Measurements from ENCODE around the gene IL2.

IL2 gene

DNA sequence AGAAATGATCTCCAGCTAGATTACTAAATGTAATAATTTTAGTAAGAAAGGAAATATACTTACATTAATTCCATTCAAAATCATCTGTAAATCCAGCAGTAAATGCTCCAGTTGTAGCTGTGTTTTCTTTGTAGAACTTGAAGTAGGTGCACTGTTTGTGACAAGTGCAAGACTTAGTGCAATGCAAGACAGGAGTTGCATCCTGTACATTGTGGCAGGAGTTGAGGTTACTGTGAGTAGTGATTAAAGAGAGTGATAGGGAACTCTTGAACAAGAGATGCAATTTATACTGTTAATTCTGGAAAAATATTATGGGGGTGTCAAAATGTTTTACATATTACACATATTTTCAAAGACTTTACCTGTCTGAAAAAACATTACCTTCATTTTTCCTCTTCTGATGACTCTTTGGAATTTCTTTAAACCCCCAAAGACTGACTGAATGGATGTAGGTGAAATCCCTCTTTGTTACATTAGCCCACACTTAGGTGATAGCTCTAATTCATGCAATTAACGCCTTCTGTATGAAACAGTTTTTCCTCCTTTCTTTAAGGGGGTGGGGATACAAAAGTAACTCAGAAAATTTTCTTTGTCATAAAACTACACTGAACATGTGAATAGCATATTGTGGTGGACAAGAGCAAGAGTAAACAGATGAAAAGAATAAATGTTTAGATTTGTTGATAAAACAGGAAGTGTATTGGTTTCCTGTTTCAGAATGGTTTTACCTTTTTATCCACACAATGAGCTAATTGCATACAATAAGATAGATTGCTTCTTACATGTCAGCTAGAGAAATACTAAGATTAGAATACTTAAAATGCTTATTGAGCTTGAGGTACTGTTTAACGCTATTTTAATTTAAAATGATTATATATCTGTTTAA is at the start of gene IL2:
TSS of gene IL2 (minus strand) at position 495 of the 886 bp plus-strand sequence. CDS start at position 210, 285 bp downstream.
- no peak for DNase-seq (ENCODE audit: low spot score)

DNA sequence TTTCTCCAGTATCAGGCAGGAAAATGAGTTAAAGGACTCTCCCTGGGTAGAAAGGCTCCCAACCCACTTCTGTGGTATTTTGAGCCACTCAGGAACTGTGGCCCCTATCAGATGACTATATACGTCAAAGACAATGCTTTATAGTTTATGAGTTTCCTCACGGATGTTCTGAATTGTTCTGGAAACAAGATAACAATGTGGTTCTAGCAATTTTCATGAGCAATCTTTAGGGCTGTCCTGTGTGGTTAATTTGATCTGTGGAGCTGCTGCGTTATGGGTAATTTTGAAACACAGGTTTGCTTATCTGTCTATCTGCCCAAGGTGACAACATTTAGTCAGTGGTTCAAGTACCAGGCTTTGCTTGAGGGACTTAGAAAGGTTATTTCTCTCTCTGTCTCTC is 46.7 kb upstream of the IL2 start:
- no peak for DNase-seq (ENCODE audit: low spot score)

DNA sequence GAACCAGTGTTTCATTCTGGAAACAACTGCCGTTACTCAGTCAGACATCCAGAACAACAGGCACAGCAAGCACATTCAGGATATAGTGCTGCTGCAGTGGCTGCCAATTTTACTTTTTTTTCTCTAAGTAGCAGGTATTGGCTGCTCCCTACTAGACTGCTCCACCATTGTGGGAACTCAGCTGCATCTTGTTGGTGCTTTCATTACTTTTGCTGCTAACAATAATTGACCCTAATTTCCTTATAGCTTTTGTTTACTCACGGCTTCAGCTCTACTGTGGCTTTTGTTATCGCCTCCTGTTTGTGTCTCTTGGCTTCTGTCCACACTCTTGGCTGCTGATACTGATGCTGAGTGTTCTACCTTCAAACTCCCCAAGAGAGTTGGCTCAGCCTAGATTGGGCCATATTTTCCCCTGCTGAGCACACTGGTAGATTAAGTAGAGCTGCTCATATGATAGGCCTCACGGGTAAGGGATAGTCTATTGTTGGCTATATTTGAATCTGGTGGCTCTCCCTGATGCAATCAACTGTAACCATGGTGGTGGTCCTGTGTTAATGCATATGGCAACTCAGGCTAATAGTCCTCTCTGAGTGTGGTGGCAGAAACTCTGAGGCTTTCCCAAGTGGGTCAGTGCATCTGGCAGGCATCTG is 44.5 kb upstream of the IL2 start:
- DNase-seq (ENCODE audit: low spot score), result no peak

DNA sequence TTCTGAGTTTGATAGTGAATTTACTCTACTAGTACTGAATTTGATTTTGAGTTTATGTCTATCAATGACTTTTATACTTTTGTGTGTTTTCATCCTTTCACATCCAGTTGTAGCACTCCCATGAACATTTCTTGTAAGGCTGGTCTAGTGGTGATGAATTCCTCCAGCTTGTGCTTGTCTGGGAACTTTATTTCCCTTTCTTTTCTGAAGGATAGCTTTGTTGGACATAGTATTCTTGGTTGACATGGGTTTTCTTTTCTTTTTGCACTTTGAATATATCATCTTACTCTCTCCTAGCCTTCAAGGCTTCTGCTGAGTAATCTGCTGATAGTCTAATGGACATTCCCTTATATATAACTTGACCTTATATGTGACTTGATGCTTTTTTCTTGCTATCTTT is 32.5 kb upstream of the IL2 start:
- DNase-seq (ENCODE audit: low spot score), result no peak

DNA sequence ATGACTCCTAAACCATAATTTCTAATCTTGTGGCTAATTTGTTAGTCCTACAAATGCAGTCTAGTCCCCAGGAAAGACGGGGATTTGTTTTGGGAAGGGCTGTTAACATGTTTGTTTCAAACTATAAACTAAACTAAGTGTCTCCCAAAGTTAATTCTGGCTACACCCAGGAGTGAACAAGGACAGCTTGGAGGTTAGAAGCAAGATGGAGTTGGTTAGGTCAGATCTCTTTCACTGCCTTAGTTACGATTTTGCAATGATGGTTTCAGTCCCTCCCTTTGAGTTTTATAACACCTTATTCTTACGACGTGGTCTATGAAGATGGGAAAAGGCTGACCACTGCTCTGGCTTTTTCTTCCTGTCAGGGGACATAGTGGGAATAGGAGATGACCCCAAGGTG is 27.0 kb upstream of the IL2 start:
- DNase-seq (ENCODE audit: low spot score), result no peak

DNA sequence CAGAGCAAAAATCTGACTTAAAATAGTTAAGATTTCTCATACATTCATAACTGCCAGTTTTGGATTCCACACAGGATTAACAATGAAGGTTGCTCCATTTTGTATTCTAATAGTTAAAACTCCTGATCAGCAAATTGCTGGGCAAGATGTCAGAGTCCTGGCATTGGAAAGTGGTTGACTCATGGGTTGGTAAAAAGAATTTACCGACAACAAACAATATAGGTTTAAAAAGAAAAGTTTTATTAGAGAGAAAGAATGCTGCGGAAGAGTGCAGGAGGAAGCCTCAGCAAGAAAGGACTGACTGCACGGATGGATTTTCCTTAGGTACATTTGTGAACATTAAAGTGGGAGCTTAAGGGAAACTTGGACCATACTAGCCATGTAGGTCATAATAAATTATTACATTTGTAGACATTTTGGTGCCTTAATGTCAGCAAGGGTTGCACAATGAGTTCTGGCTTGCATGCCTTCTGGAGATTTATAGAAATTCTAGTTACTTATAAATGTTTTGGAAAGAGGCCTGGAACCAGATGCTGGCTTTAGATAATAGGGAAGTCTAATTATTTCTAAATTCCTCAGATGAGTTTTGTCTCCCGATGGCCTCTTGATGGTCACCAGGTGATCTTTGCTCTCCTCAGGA is 25.4 kb upstream of the IL2 start:
- DNase-seq (ENCODE audit: low spot score), result no peak

DNA sequence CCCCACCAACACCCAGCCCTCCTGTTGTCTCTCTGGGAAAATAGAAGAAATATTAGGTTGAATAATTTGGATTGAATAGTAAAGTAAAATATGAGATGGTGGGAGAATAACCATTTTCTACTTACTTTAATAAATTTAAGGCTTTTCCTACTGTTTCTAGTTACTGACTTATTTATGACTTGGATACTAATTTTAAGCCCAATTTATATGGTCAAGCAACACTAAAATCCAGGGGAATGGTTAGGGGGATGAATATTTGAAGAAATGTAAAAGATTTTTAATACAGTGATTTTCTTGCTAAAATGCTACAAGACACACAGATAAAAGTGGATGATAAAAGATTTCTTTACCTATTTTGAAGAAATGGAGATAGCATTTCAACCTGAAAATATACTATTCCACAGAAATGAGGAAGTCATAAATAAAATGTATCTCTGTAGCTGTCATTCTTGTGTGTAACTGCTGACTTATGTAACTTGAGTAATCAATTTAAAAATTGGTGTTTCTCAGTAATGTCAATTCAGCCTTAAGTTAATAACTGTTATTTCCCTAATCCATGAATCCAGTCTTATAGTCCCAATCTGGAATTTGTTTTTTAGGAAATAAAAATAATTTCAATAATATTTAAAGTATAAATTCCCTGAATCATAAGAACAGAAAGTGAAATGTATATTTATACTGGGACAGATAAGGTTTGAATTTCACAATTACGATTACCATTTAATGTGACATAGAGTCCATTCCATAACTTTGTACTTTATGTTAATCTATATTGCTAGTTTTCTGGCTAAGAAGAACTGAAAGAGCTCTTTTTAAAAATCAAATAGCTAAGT is 24.3 kb upstream of the IL2 start:
- DNase-seq (ENCODE audit: low spot score), result no peak

DNA sequence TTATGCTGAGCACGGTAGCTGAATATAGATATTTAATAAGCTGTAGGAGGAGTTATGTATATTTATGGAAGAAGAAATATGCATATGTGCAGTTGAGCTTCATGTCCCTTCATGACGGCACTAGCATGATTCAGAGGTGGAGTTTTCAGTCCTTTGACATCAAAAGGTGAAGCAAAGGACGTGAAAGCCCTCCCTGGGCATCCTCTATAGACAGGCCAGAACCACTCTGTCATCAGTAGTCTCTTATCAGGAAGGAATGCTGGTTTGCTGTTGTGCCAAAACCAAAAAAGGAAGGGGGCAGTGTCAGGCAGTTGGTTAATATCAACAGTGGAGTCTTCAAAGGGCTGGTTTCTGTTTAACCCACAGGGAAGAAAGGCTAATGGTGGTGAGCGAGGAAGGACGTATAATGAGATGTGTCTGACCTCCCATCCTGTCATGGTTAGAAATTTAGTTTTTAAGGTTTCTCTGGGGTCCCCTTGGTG is 23.5 kb upstream of the IL2 start:
- no peak for DNase-seq (ENCODE audit: low spot score)

DNA sequence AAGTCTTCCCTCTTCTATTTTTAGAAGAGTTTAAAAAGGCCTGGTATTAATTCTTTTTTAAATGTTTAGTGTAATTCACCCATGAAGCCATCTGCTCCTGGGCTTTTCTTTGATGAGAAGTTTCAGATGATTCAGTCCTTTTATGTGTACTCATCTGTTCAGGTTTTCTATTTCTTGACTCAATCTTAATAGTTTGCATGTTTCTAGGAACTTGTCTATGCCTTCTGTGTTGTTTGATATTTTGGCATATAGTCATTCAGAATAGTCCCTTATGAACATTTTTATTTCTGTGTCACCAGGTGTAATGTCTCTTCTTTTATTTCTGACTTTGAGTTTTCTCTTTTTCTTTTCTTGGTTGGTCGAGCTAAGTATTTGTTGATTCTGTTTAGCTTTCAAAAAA is 20.2 kb upstream of the IL2 start:
- DNase-seq (ENCODE audit: low spot score), result no peak

DNA sequence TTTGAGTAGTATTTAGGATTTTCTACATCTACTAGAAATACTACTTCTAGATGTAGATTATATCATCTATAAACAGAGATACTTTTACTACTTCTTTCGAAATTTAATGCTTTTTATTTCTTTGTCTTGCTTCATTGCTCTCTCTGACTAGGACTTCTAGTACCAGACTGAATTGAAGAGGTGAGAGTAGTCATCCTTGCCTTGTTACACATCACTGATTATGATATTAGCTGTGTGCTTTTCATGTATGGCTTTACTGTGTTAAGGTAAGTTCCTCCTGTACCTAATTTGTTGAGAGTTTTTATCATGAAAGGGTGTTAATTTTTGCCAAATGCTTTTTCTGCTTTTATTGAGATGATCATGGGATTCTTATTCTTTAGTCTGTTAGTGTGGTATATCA is 19.6 kb upstream of the IL2 start:
- DNase-seq (ENCODE audit: low spot score), result no peak

DNA sequence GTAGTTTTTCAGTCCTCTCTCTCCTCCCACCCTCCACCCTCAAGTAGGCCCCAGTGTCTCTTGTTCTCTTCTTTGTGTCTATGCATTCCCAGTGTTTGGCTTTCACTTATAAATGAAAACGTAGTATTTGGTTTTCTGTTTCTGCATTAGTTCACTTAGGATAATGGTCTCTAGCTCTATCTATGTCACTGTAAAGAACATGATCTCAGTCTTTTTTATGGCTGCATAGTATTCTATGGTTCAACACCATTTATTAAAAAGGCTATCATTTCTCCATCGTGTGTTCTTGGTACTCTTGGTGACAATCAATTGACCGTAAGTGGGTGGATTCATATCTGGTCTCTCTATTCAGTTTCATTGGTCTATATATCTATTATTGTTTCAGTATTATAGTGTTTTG is 18.7 kb upstream of the IL2 start:
- DNase-seq (ENCODE audit: low spot score), result no peak

DNA sequence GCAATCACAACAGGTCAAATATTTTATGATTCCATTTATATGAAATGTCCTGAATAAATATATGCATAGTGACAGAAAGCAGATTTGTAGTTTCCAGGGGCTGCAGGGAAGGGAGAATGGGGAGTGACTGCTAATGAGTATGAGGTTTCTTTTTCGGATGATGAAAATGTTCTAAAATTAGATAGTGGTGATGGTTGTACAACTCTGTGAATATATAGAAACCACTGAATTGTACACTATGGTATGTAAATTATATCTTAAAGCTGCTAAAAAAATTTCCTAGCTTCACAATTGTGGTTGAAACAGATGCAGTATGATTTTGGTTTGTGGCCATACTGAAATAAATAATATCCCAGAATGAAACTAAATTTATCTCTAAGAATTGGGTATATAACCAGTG is 12.9 kb upstream of the IL2 start:
- no peak for DNase-seq (ENCODE audit: low spot score)

DNA sequence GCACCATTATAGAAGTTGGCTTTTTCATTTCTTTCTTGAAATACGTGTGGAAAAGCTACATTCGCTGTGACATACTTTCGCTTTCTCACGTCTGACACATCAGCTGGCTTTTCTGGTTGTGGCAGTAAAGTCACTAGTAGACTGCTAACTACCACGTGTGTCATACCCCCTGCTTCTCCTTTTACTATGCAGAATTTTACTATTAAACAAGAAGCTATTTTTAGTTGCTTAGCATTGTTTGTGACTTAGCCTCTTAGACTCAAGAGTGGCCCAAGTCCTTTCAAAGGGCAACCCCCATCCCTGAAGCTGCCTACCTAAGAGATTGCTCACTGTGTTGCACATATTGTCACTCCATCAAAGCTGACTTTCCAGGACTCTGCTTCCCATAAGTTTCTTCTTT is 2.1 kb upstream of the IL2 start:
- DNase-seq (ENCODE audit: low spot score), result no peak

DNA sequence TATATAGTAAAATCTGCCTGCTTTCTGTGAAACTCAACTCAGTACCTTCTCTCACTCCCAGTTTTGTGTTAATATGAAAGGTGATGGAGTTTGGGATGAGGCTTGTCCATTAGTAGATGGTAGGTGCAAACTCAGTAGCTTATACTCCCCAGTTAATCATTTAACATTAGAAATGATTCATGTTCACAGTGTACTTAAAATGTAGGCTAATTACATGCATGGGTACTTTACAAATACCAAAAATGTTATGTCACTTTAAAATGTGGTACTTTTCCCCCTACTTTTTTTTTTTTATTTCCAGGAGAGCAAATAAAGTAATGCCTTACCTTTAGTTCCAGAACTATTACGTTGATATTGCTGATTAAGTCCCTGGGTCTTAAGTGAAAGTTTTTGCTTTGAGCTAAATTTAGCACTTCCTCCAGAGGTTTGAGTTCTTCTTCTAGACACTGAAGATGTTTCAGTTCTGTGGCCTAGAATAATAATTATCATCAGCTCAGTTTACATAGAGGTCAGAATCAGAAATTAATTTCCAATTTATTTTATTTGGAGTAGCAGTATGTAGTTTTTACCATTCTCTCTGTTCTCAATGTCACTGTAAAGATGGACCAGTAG is 3.0 kb downstream of the IL2 start:
- no peak for DNase-seq (ENCODE audit: low spot score)

DNA sequence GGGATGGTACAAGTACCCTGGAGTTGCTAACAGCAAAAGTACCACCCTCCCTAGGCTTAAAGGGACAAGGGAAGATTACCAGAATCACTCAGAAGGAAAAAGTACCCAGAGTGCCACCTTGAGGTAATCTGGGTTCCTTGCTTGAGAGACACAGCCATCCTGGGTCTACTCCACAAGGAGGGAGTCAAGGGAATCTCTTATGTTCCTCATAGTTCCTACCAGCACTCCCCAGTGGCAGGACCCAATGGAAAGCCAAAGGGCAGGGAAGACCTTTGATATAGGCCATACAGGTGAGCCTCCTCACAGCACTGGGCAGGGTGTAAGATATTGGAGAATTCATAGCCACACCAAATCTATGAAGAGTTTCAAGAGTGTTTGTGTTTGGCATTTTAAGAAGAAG is 5.7 kb downstream of the IL2 start:
- DNase-seq (ENCODE audit: low spot score), result no peak

DNA sequence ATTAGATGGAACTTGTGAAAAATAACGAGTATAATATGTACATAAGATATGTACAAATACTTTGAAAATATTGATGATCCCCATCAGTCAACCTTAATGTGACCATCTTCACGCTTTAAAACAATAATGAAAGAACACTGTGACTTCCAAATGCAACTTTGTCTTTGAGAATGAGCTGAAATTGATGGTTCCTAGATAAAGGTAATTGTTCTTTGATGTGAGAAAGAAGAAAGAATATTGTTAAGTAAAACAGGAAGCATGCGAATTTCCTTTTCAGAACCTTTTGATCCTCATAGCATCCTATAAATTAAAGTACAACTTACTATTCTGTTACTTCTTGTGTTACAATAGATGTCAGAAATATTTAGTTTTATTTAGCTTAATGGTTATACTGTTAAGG is 22.2 kb downstream of the IL2 start:
- no peak for DNase-seq (ENCODE audit: low spot score)

DNA sequence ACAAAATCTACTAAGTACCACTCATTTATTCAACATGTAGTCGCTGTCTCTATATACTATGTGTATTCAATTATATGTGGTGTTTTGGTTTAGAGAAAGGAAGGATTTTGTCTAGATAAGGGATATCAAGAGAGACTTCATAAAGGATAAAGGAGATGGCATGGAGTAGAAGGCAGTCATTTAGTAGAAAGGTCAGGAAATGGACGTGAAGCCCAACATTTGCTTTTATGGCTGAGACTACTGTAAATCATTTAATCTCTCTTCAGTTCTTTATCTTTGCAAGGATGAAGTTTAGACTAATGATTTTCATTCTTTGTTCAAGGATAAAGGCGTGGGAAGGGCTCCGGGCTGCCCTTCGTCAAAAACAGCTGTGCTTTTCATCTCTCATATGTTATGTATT is 25.2 kb downstream of the IL2 start:
- DNase-seq (ENCODE audit: low spot score), result no peak

DNA sequence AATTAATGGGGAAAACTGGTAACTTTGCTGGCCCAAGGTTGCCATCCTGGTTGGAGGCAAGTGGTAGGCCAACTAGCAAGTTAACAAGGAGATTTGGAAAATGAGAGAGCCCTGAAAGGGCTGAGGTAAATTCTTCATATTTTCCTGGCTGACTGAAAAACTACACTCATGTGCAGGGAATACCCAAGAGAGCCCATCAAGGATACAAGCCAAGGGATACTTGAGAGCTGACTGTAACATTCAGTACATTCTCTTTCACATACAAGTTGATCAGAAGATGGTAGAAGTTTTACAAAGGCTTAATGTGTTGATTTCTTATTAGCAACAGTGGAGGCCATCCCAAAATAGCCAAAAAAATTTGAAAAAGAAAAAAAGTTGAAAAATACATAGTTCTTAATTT is 33.3 kb downstream of the IL2 start:
- DNase-seq (ENCODE audit: low spot score), result no peak

DNA sequence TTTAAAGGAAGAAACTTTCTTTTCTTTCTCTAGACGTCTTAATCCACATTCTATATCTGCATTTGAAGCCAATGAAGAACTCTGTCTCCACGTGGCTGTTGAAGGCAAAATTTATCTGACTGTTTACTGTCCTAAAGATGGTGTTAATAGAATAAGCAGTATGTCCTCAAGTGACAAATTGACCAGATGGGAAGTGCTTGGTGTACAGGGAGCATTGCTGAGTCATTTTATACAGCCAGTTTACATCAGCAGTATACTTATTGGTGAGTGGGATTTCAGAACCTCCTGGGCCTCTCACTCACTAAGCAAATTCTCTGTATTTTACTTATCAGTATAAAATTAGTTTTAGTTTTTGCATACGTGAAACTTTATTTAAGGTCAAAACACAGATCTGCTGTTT is 44.0 kb downstream of the IL2 start:
- DNase-seq (ENCODE audit: low spot score), result no peak

DNA sequence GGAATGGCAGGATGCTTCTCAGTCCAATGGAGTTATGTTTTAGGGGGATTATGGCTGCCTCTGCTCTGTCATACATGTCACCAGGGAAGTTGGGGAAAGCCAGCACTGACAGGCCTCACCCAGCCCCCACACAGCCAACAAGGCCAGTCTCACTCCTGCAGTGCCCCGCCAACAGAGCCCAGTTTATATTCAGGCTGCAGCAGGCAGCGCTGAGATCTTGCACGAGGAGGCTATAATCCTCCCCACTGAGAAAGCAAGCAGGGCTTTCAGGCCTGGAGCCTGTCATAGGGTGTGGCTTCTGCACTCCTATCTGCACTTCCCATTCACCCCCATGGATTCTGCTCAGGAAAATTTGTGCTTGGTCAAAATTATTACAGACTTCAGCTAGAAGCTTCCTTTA is 52.7 kb downstream of the IL2 start:
- DNase-seq (ENCODE audit: low spot score), result no peak
